HepG2 (cell line): Measurements from ENCODE around the gene MCF2L. TPM values are rescaled to one million over a fixed set of nuclear protein-coding genes. Genes with fewer than 3 reads are reported as not detected.

ENCODE experiments used
- BHLHE40 ChIP-seq: IDR thresholded peaks from 2 replicates; pipeline ENCODE4 v1.6.1; 2011; ENCODE audit warnings: low read length, improper control_type of control experiment
- CEBPG ChIP-seq: IDR thresholded peaks from 2 replicates; pipeline ENCODE4 v1.6.1; 2016
- CREM ChIP-seq, 2 experiments: sonication (generic) in 1 of 2; formaldehyde crosslinking in 1 of 2; IDR thresholded peaks; 2 replicates each; pipeline versions ENCODE4 v1.4.0 to v1.6.1; 2016 to 2020; ENCODE audit warnings: antibody characterized with exemption in 1 of 2, mild to moderate bottlenecking in 1 of 2, missing genetic modification reagents in 1 of 2
- GATA4 ChIP-seq: sonication (generic); IDR thresholded peaks from 2 replicates; pipeline ENCODE4 v1.6.1; 2016; ENCODE audit warnings: antibody characterized with exemption, low read depth, borderline replicate concordance
- GTF3A ChIP-seq: sonication (generic); formaldehyde crosslinking; conservative IDR thresholded peaks from 2 replicates; pipeline ENCODE4 v1.4.0; 2020; ENCODE audit warnings: mild to moderate bottlenecking, missing genetic modification reagents
- HOXA5 ChIP-seq: sonication (generic); formaldehyde crosslinking; IDR thresholded peaks from 2 replicates; pipeline ENCODE4 v1.4.0; 2020; ENCODE audit warnings: missing genetic modification reagents
- NFIC ChIP-seq: IDR thresholded peaks from 2 replicates; pipeline ENCODE4 v1.6.1; 2012; ENCODE audit warnings: mild to moderate bottlenecking, low read length, inconsistent platforms
- RARA ChIP-seq: IDR thresholded peaks from 2 replicates; pipeline ENCODE4 v1.6.1; 2016; ENCODE audit warnings: missing genetic modification reagents, missing compliant biosample characterization
- SIN3B ChIP-seq: fragments of 150-350 bp; IDR thresholded peaks from 2 replicates; pipeline ENCODE4 v1.6.1; 2014; ENCODE audit warnings: low read length
- SRSF9 ChIP-seq: fragments of 200-400 bp; formaldehyde crosslinking; IDR thresholded peaks from 2 replicates; pipeline ENCODE4 v1.6.1; 2018; ENCODE audit warnings: borderline replicate concordance, mild to moderate bottlenecking, low read depth, low read length; ENCODE audit not compliant: insufficient read depth, poor library complexity, severe bottlenecking
- ZEB1 ChIP-seq: IDR thresholded peaks from 2 replicates; pipeline ENCODE4 v1.6.1; 2012; ENCODE audit warnings: mild to moderate bottlenecking, low read depth, inconsistent platforms; ENCODE audit not compliant: insufficient replicate concordance
- ZIK1 ChIP-seq: sonication (generic); formaldehyde crosslinking; IDR thresholded peaks from 2 replicates; pipeline ENCODE4 v1.5.0; 2020; ENCODE audit warnings: mild to moderate bottlenecking, low read depth, missing genetic modification reagents, borderline replicate concordance
- ZNF138 ChIP-seq: sonication (generic); formaldehyde crosslinking; IDR thresholded peaks from 2 replicates; pipeline ENCODE4 v1.5.0; 2020; ENCODE audit warnings: mild to moderate bottlenecking, low read depth, missing genetic modification reagents
- ZNF264 ChIP-seq: sonication (generic); formaldehyde crosslinking; IDR thresholded peaks from 2 replicates; pipeline ENCODE4 v1.4.0; 2020; ENCODE audit warnings: missing genetic modification reagents
- ZNF484 ChIP-seq: sonication (generic); formaldehyde crosslinking; IDR thresholded peaks from 2 replicates; pipeline ENCODE4 v1.5.1; 2020; ENCODE audit warnings: mild to moderate bottlenecking, low read depth, missing genetic modification reagents, borderline replicate concordance
- ZNF530 ChIP-seq: sonication (generic); formaldehyde crosslinking; IDR thresholded peaks from 2 replicates; pipeline ENCODE4 v1.5.0; 2020; ENCODE audit warnings: low read depth, mild to moderate bottlenecking, missing genetic modification reagents
- ZNF710 ChIP-seq: sonication (generic); formaldehyde crosslinking; IDR thresholded peaks from 2 replicates; pipeline ENCODE4 v1.5.0; 2020; ENCODE audit warnings: mild to moderate bottlenecking, missing genetic modification reagents, borderline replicate concordance
- ZNF720 ChIP-seq: sonication (generic); formaldehyde crosslinking; IDR thresholded peaks from 2 replicates; pipeline ENCODE4 v1.4.0; 2020; ENCODE audit warnings: missing genetic modification reagents
- ZNF724P ChIP-seq: sonication (generic); formaldehyde crosslinking; IDR thresholded peaks from 2 replicates; pipeline ENCODE4 v1.8.0; 2022; ENCODE audit warnings: missing genetic modification reagents, borderline replicate concordance
- ZNF883 ChIP-seq: sonication (generic); formaldehyde crosslinking; IDR thresholded peaks from 2 replicates; pipeline ENCODE4 v1.5.1; 2020; ENCODE audit warnings: mild to moderate bottlenecking, missing genetic modification reagents; ENCODE audit errors: not compliant biosample characterization
- polyA plus RNA-seq, 8 experiments: library from polyadenylated mRNA; depleted of rRNA in 3 of 8; stranded (reverse) in 7 of 8; unstranded in 1 of 8; fragments of >200 nt; fragmentation: Illumina TruSeq in 4 of 8; extraction: Trizol in 4 of 8; gene quantifications; 2 replicates each; pipeline versions ENCODE4 v1.2.1 to v1.2.3, GENCODE V29; 2011 to 2016; ENCODE audit warnings: low read depth in 4 of 8, missing spikeins in 1 of 8, mixed read lengths in 1 of 8; ENCODE audit not compliant: insufficient read depth in 1 of 8
- total RNA-seq, 5 experiments: library from RNA; depleted of rRNA; stranded (reverse); fragments of >200 nt; fragmentation: Illumina TruSeq; extraction: Trizol; gene quantifications; 2 replicates each; pipeline ENCODE4 v1.2.3, GENCODE V29; 2016; ENCODE audit warnings: low read depth in 1 of 5
- TF ChIP-seq, protein P1 (sequence below): sonication (generic); formaldehyde crosslinking; IDR thresholded peaks from 2 replicates; pipeline ENCODE4 v1.5.1; 2020; ENCODE audit warnings: missing genetic modification reagents, mild to moderate bottlenecking, borderline replicate concordance
- TF ChIP-seq, protein P2 (sequence below): sonication (generic); formaldehyde crosslinking; IDR thresholded peaks from 2 replicates; pipeline ENCODE4 v1.9.0; 2021; ENCODE audit warnings: missing genetic modification reagents, borderline replicate concordance

MCF2L gene
- total and polyA plus RNA-seq, 2 of the 13 experiments (the other 11 are each of a cell fraction or from before 2014, with no cell fraction given): 19.4 to 28.4 TPM

DNA sequence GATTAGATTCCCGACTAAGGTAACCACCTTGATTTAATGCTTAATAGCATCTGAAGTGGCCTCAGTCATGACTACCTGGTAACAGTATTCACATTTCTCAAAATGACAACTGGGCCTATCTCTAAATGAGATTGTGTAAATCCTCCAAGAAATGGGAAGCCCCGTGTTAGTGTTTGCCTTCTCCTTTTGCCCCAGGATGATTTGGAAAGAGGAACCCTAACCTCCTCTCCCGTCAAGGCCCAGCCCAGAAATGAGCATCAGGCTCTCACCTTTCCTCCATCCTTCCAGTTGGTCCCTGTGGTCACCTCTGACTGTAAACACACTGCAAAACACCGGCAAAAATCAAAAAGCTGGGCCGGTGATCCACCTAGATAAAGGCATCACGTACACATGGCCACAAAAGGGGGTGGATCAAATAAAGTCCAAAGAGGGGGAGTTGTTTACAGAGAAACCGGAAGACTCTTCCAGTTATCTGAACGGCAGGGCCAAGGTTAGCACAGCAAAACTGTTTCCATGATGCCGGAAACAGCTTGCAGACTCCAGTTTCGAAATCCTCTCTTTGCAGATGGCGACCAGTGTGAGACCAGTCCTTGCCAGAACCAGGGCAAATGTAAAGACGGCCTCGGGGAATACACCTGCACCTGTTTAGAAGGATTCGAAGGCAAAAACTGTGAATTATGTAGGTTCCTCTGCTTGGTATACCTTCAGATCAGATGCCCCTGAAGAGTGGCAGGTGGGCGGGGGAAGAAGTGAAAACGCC lies 170.0 kb downstream of the MCF2L start (continued):
- TF ChIP-seq, protein P1, sequence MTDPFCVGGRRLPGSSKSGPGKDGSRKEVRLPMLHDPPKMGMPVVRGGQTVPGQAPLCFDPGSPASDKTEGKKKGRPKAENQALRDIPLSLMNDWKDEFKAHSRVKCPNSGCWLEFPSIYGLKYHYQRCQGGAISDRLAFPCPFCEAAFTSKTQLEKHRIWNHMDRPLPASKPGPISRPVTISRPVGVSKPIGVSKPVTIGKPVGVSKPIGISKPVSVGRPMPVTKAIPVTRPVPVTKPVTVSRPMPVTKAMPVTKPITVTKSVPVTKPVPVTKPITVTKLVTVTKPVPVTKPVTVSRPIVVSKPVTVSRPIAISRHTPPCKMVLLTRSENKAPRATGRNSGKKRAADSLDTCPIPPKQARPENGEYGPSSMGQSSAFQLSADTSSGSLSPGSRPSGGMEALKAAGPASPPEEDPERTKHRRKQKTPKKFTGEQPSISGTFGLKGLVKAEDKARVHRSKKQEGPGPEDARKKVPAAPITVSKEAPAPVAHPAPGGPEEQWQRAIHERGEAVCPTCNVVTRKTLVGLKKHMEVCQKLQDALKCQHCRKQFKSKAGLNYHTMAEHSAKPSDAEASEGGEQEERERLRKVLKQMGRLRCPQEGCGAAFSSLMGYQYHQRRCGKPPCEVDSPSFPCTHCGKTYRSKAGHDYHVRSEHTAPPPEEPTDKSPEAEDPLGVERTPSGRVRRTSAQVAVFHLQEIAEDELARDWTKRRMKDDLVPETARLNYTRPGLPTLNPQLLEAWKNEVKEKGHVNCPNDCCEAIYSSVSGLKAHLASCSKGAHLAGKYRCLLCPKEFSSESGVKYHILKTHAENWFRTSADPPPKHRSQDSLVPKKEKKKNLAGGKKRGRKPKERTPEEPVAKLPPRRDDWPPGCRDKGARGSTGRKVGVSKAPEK (CRISPR knock-in tag): no peak
- TF ChIP-seq, protein P2, sequence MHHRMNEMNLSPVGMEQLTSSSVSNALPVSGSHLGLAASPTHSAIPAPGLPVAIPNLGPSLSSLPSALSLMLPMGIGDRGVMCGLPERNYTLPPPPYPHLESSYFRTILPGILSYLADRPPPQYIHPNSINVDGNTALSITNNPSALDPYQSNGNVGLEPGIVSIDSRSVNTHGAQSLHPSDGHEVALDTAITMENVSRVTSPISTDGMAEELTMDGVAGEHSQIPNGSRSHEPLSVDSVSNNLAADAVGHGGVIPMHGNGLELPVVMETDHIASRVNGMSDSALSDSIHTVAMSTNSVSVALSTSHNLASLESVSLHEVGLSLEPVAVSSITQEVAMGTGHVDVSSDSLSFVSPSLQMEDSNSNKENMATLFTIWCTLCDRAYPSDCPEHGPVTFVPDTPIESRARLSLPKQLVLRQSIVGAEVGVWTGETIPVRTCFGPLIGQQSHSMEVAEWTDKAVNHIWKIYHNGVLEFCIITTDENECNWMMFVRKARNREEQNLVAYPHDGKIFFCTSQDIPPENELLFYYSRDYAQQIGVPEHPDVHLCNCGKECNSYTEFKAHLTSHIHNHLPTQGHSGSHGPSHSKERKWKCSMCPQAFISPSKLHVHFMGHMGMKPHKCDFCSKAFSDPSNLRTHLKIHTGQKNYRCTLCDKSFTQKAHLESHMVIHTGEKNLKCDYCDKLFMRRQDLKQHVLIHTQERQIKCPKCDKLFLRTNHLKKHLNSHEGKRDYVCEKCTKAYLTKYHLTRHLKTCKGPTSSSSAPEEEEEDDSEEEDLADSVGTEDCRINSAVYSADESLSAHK (CRISPR knock-in tag): no peak
- peak; percentile 94 for TF ChIP-seq NFIC
- TF ChIP-seq CEBPG (CRISPR knock-in tag): peak; percentile 92
- no peak for TF ChIP-seq ZNF484 (CRISPR knock-in tag)
- TF ChIP-seq ZNF724P (CRISPR knock-in tag): 0 out of 2 replicates have a peak, but pooled peaks have one; percentile 43
- no peak for TF ChIP-seq ZNF530 (CRISPR knock-in tag)
- TF ChIP-seq HOXA5 (CRISPR knock-in tag): 0 out of 2 replicates have a peak, but pooled peaks have one; percentile 71
- TF ChIP-seq GTF3A (CRISPR knock-in tag): 0 out of 2 replicates have a peak, but pooled peaks have one; percentile 79
- 0 out of 2 replicates have a peak, but pooled peaks have one; percentile 0 for TF ChIP-seq ZIK1 (CRISPR knock-in tag)
- no peak for TF ChIP-seq ZNF883
- 0 out of 2 replicates have a peak, but pooled peaks have one; percentile 20 for TF ChIP-seq SIN3B
- peak; percentile 93; the same call in 1 of the 2 replicates for TF ChIP-seq ZNF710 (CRISPR knock-in tag)
- peak; percentile 89 for TF ChIP-seq ZEB1
- no peak for TF ChIP-seq BHLHE40
- no peak for TF ChIP-seq ZNF720
- TF ChIP-seq GATA4: peak; percentile 98
- peak; percentile 76; the same call in 1 of the 2 replicates for TF ChIP-seq ZNF264 (CRISPR knock-in tag)
- peak; percentile 89 for TF ChIP-seq CREM (IDR thresholded peaks at IDR 0.05)
- no peak for TF ChIP-seq CREM (CRISPR knock-in tag; IDR thresholded peaks at IDR 0.05)
- TF ChIP-seq ZNF138 (CRISPR knock-in tag): 0 out of 2 replicates have a peak, but pooled peaks have one; percentile 51
- no peak for TF ChIP-seq SRSF9
- peak; percentile 94 for TF ChIP-seq RARA (CRISPR knock-in tag)
